ENCODE results near the gene PARD6G. TPM values are rescaled to one million over a fixed set of nuclear protein-coding genes. Genes with fewer than 3 reads are reported as not detected.

Gene PARD6G, protein sequence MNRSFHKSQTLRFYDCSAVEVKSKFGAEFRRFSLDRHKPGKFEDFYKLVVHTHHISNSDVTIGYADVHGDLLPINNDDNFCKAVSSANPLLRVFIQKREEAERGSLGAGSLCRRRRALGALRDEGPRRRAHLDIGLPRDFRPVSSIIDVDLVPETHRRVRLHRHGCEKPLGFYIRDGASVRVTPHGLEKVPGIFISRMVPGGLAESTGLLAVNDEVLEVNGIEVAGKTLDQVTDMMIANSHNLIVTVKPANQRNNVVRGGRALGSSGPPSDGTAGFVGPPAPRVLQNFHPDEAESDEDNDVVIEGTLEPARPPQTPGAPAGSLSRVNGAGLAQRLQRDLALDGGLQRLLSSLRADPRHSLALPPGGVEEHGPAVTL
- total RNA-seq, result 29.0 and 32.2 TPM in 2 replicates

DNA sequence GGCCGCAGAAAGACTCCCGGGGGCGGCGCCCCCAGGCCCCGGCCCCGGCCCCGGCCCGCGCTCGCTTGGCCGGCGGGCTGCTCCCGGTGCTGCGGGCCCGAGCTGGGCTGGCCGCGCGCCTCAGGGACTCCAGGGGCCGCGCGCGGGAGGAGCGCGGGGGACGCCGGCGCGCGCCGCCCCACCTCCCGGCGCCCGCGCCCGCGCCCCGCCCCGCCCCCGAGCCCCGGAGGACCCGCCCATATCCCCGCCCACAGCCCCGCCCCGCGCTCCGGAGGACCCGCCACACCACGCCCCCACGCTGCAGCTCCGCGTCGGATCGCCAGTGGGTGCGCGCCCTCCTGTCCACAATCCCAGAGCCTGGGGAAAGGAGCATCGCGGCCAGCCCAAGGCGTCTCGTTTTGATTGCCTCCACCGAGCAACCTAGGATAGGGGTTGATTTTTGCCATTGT lies at the start of gene PARD6G:
TSS of gene PARD6G (minus strand) at position 122 of the 449 bp plus-strand sequence. CDS start 166 bp downstream, outside the sequence.

DNA sequence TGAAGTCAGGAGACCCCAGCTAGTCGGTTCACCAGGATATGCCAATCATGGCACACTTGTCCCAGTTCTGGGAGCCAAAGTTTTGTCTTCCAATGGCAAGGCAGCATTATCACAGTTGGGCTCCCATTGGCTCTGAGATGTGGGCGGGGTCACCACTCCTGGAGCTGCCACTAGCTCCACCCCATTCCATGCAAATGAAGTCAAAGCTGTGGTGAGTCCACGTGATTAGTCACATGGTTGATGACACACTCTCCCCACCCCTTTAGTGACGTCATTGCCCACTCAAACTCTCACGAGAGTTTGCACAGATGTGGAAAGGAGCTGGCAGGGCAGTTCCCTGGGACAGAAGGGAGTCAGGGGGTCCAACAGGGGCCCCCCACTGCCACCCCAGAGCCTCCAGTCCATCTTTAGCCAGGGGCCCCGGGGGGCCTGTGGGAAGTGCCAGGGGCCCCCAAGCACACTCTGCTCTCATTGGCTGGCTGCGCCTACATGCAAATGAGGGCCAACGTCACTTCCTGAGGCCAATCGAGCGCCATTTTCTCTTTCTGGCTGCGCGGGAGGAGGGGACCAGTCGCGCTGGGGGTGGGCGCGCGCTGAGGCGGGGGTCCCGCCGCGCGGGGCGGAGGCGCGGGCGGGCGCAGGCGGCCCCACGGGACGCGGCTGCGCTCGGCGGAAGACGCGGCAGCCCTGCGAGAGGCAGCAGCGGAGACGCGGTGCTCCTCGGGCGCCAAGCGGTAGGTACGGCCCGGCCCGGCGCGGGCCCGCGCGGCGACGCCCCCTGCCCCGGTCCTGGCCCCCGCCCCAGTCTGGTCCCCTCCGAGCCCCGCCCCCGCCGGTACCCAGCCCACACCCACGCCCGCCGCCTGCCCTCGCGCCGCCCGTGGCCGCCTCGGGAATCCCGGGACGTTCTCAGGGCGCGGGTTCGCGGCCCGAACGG lies 138.3 kb downstream of the PARD6G start, which contains the start of gene ADNP2:
TSS of gene ADNP2 (plus strand) at position 524 of the 937 bp plus-strand sequence. CDS start 8,281 bp downstream, outside the sequence.

Other genes with a start within 250 kb of the PARD6G start
- 46.2 and 52.7 TPM in 2 replicates for gene RBFA, start 213.1 kb downstream of the PARD6G start, total RNA-seq
- 17.3 and 17.4 TPM in 2 replicates for gene ADNP2, start 138.3 kb downstream of the PARD6G start, total RNA-seq

All from hair follicular keratinocyte (primary cell).